K562 (cell line): Measurements from ENCODE around the gene HSPB8. TPM values are rescaled to one million over a fixed set of nuclear protein-coding genes. Genes with fewer than 3 reads are reported as not detected.

Experiments used
- ATAC-seq: fragments of 200-7000 bp; cut with Tn5 transposase; 3 replicates; pipeline ENCODE4 v1.9.1; 2020; ENCODE audit warnings: moderate library complexity
- BruUV-seq: library from RNA; stranded (reverse); fragments of 400-500 nt; replicated peaks from 2 replicates; lab custom pipeline; 2021; lab: Mats Ljungman, UMichigan
- CTCF ChIA-PET: fragments of 300-600 bp; formaldehyde crosslinking; extraction: SDS; loops from one replicate; lab custom pipeline; 2021; ENCODE audit warnings: low intra/inter-chr PET ratio; lab: Yijun Ruan, JAX
- POLR2A ChIA-PET: fragments of 300-600, 350-650 bp; sonication (Branson Sonifier 250); formaldehyde crosslinking; extraction: SDS; loops from one replicate; lab custom pipeline; 2021; ENCODE audit warnings: antibody characterized with exemption, inconsistent platforms; lab: Yijun Ruan, JAX
- DNase-seq, 4 experiments: peaks; one replicate each; pipeline versions ENCODE4 v3.0.0 to v3.0.0-alpha.2; 2011 to 2018; ENCODE audit warnings: low spot score in 3 of 4, mixed read lengths in 3 of 4; ENCODE audit errors: extremely low read depth in 1 of 4
- FAIRE-seq: peaks from 2 replicates; lab custom pipeline; 2011; peaks lifted over from hg19 to GRCh38; lab: Jason Lieb, UNC
- H2AFZ ChIP-seq: 2 replicates; pipeline ENCODE4 v1.6.0; 2011; ENCODE audit warnings: low read depth, low read length, control low read depth, inconsistent platforms
- H3K27ac ChIP-seq: fragments of 200-600 bp; 3 replicates; pipeline ENCODE4 v1.8.0; 2011; ENCODE audit warnings: low read depth, mild to moderate bottlenecking, control low read depth, inconsistent platforms, low read length, moderate library complexity, mixed read lengths; ENCODE audit errors: extremely low read depth
- H3K27me3 ChIP-seq, 2 experiments: fragments of 300-600 bp in 1 of 2; 2 replicates in 1 of 2; 3 replicates in 1 of 2; pipeline versions ENCODE4 v1.6.0 to v1.8.0; 2011; ENCODE audit warnings: inconsistent platforms in 2 of 2, low read length in 2 of 2, mild to moderate bottlenecking in 1 of 2, mixed read lengths in 1 of 2, moderate library complexity in 1 of 2; ENCODE audit not compliant: control insufficient read depth in 2 of 2, insufficient read depth in 2 of 2
- H3K36me3 ChIP-seq: fragments of 300-600 bp; 3 replicates; pipeline ENCODE4 v1.8.0; 2011; ENCODE audit warnings: mild to moderate bottlenecking, low read length, inconsistent platforms; ENCODE audit not compliant: control insufficient read depth, insufficient read depth
- H3K4me1 ChIP-seq, 2 experiments: fragments of 200-600 bp in 1 of 2; replicated peaks in 1 of 2; 2 replicates in 1 of 2; 3 replicates in 1 of 2; pipeline versions ENCODE4 v1.5.1 to v1.8.0; 2011; ENCODE audit warnings: inconsistent platforms in 2 of 2, low read length in 2 of 2, mild to moderate bottlenecking in 1 of 2, mixed read lengths in 1 of 2, moderate library complexity in 1 of 2; ENCODE audit not compliant: control insufficient read depth in 2 of 2, insufficient read depth in 2 of 2
- H3K4me2 ChIP-seq: 2 replicates; pipeline ENCODE4 v1.6.1; 2011; ENCODE audit warnings: low read length, control low read depth, inconsistent platforms, mixed read lengths; ENCODE audit not compliant: insufficient read depth
- H3K4me3 ChIP-seq: fragments of 200-600 bp; sonication (generic), shearing (Covaris generic); 2 replicates; pipeline ENCODE4 v1.5.1; 2016; ENCODE audit warnings: control low read depth, inconsistent platforms
- H3K79me2 ChIP-seq: fragments of 200-600 bp; 3 replicates; pipeline ENCODE4 v1.8.0; 2011; ENCODE audit warnings: low read length, inconsistent platforms; ENCODE audit not compliant: control insufficient read depth, insufficient read depth
- H3K9ac ChIP-seq, 2 experiments: 2 replicates each; pipeline versions ENCODE4 v1.6.0 to v1.6.1; 2011; ENCODE audit warnings: low read depth in 2 of 2, low read length in 2 of 2, control low read depth in 1 of 2, inconsistent platforms in 1 of 2, mild to moderate bottlenecking in 1 of 2, mixed read lengths in 1 of 2; ENCODE audit not compliant: insufficient read depth in 1 of 2
- H3K9me1 ChIP-seq: one replicate; pipeline ENCODE4 v1.6.0; 2011; ENCODE audit warnings: inconsistent platforms, mild to moderate bottlenecking, low read length, moderate library complexity; ENCODE audit not compliant: control insufficient read depth, insufficient read depth
- H3K9me3 ChIP-seq: replicated peaks from 2 replicates; pipeline ENCODE4 v1.5.1; 2011; ENCODE audit warnings: low read depth, low read length, inconsistent platforms; ENCODE audit not compliant: control insufficient read depth, insufficient read depth
- H4K20me1 ChIP-seq: replicated peaks from 2 replicates; pipeline ENCODE4 v1.6.1; 2011; ENCODE audit warnings: low read length, inconsistent platforms, mixed read lengths; ENCODE audit not compliant: control insufficient read depth, insufficient read depth
- CBFA2T3 ChIP-seq: fragments of 450-650 bp; IDR thresholded peaks from 2 replicates; pipeline ENCODE4 v1.6.1; 2017
- CBFB ChIP-seq: sonication (generic); formaldehyde crosslinking; IDR thresholded peaks from 2 replicates; pipeline ENCODE4 v1.4.0; 2020; ENCODE audit warnings: mild to moderate bottlenecking, missing genetic modification reagents
- HDGF ChIP-seq: fragments of 450-650 bp; IDR thresholded peaks from 2 replicates; pipeline ENCODE4 v1.6.1; 2016
- HNRNPH1 ChIP-seq: fragments of 200-400 bp; formaldehyde crosslinking; optimal IDR thresholded peaks from 2 replicates; pipeline ENCODE3; 2017; ENCODE audit warnings: low read depth, mild to moderate bottlenecking, low read length, moderate library complexity
- KDM1A ChIP-seq, 2 experiments: fragments of 450-650 bp; IDR thresholded peaks; 2 replicates each; pipeline ENCODE4 v1.6.1; 2016; ENCODE audit warnings: mild to moderate bottlenecking in 2 of 2
- SMARCC2 ChIP-seq: fragments of 450-650 bp; IDR thresholded peaks from 2 replicates; pipeline ENCODE4 v1.6.1; 2017; ENCODE audit warnings: antibody characterized with exemption, moderate library complexity, mild to moderate bottlenecking, low read depth
- SP2 ChIP-seq: IDR thresholded peaks from 2 replicates; pipeline ENCODE4 v1.6.1; 2011; ENCODE audit warnings: mild to moderate bottlenecking, low read depth, low read length, moderate library complexity; ENCODE audit not compliant: poor library complexity, severe bottlenecking; ENCODE audit errors: extremely low read depth
- YBX1 ChIP-seq: fragments of 450-650 bp; IDR thresholded peaks from 2 replicates; pipeline ENCODE4 v1.7.1; 2016; ENCODE audit warnings: mild to moderate bottlenecking
- ZNF282 ChIP-seq: sonication (generic); formaldehyde crosslinking; IDR thresholded peaks from 2 replicates; pipeline ENCODE4 v1.8.1; 2023; ENCODE audit warnings: missing genetic modification reagents
- ZZZ3 ChIP-seq: fragments of 450-650 bp; IDR thresholded peaks from 2 replicates; pipeline ENCODE4 v1.6.1; 2016; ENCODE audit warnings: antibody characterized with exemption, mild to moderate bottlenecking, moderate library complexity
- WGBS: fragments of 100-300 bp; shearing (Covaris generic); methylation state at CpG from one replicate; pipeline ENCODE4 v1.1.6; 2016; ENCODE audit warnings: low coverage, mixed read lengths; ENCODE audit not compliant: insufficient coverage; ENCODE audit errors: missing lambda C conversion rate; 5-methylcytosine and 5-hydroxymethylcytosine counted together
- in situ Hi-C: fragments of 300-500 bp; cut with MboI; formaldehyde crosslinking; loops from 4 replicates; pipeline ENCODE4 v1.15.0; 2018; ENCODE audit warnings: inconsistent platforms, mixed read lengths
- intact Hi-C: fragments of 100-400 bp; cut with micrococcal nuclease; formaldehyde crosslinking; loops from 2 replicates; pipeline ENCODE4 v1.14.2; 2022
- polyA plus RNA-seq, 8 experiments: library from polyadenylated mRNA; depleted of rRNA in 4 of 8; stranded (reverse) in 5 of 8; unstranded in 3 of 8; fragments of >200 nt; fragmentation: Nextera tagmentation in 2 of 8; fragmentation: Illumina TruSeq in 1 of 8; extraction: Ambion mirVana in 2 of 8; extraction: Trizol in 1 of 8; gene quantifications; 2 replicates each; pipeline versions ENCODE4 v1.2.1 to v1.2.3, GENCODE V29; 2011 to 2014; ENCODE audit warnings: inconsistent platforms in 1 of 8, missing spikeins in 1 of 8
- total RNA-seq, 7 experiments: library from RNA; depleted of rRNA in 6 of 7; stranded (reverse); fragments of >200 nt in 6 of 7; fragmentation: Illumina TruSeq in 2 of 7; extraction: Trizol in 2 of 7; gene quantifications; 2 replicates each; pipeline versions ENCODE4 v1.2.1 to v1.2.3, GENCODE V29; 2011 to 2021; ENCODE audit warnings: low replicate concordance in 1 of 7
- TF ChIP-seq, protein P1 (sequence below): fragments of 450-650 bp; IDR thresholded peaks from 2 replicates; pipeline ENCODE4 v1.6.1; 2016; ENCODE audit warnings: mild to moderate bottlenecking

The HSPB8 gene
- total and polyA plus RNA-seq, 9 of the 15 experiments (the other 6 are each of a cell fraction or from before 2014, with no cell fraction given): 0.13 TPM; not detected in 8

DNA sequence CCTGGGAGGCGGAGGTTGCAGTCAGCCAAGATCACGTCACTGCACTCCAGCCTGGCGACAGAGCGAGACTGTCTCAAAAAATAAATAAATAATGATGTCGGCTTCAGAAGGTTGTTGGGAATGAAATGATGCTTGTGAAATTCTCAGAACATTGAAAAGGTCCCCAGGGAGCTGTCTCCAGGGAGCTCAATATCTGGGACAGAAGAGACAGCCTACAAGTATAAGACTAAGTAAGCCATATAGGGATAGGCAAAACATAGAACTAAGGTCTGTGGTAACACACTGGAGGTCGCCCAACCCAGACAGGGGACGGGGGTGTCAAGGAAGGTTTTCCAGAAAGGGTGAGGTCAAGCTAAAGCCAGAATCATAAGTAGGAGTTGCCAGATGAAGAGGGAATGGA is 29.5 kb upstream of the HSPB8 start (continued):
- TF ChIP-seq, protein P1, sequence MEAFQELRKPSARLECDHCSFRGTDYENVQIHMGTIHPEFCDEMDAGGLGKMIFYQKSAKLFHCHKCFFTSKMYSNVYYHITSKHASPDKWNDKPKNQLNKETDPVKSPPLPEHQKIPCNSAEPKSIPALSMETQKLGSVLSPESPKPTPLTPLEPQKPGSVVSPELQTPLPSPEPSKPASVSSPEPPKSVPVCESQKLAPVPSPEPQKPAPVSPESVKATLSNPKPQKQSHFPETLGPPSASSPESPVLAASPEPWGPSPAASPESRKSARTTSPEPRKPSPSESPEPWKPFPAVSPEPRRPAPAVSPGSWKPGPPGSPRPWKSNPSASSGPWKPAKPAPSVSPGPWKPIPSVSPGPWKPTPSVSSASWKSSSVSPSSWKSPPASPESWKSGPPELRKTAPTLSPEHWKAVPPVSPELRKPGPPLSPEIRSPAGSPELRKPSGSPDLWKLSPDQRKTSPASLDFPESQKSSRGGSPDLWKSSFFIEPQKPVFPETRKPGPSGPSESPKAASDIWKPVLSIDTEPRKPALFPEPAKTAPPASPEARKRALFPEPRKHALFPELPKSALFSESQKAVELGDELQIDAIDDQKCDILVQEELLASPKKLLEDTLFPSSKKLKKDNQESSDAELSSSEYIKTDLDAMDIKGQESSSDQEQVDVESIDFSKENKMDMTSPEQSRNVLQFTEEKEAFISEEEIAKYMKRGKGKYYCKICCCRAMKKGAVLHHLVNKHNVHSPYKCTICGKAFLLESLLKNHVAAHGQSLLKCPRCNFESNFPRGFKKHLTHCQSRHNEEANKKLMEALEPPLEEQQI: no peak
- TF ChIP-seq, all 486 proteins: peak for 0

DNA sequence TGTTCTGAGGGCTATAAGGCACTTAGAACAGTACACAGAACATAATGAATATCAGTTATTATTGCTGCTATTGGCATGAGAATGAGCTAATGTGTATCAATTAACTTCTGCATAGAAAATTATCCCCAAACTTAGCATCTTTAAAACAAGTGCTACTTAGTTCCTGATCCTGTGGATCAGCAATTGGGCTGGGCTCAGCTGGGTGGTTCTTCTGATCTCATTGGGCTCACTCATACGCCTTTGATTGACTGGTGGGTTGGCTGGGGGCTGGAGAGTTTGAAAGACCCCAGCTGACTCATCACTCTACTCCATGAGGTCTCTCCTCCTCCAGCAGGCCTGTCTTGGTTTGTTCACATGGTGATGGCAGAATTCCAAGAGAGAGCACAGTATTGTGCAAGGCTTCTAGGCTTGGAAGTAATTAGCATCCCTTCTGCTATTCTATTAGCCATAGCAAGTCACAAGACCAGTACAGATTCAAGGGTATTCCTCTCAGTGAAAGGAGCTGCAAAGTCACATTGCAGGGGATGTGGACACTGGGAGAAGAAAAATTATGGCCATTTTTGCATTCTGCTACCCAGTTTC is 27.2 kb upstream of the HSPB8 start:
- ATAC-seq (no peak), DNase-seq (no peak), FAIRE-seq (no peak)
- ChIA-PET POLR2A (interaction anchor here (0.5 kb wide), 1 partner anchor 14 kb away, joined by 3 read pairs; no protein-coding TSS in a partner anchor), CTCF (no interaction called here)
- H3K27me3 ChIP-seq: peaks cover 0 to 10% of the 10 kb centered on the region in 2 experiments; a peak in 1 of 5 replicates
- no TSS peak for BruUV-seq
- no peak overlapping the region for H2AFZ ChIP-seq
- H3K36me3 ChIP-seq: no peaks in the 10 kb centered on the region
- H3K9ac ChIP-seq: no peak overlapping the region
- in situ Hi-C loops (no loop called here), intact Hi-C loops (no loop called here)
- no peaks in the 10 kb centered on the region for H4K20me1 ChIP-seq
- H3K4me3 ChIP-seq: no peak overlapping the region
- H3K4me2 ChIP-seq: no peak overlapping the region
- no peaks in the 10 kb centered on the region for H3K9me3 ChIP-seq
- H3K79me2 ChIP-seq: no peaks in the 10 kb centered on the region
- peaks cover 7 to 18% of the 10 kb centered on the region in 2 experiments; a peak in 4 of 5 replicates for H3K4me1 ChIP-seq
- H3K27ac ChIP-seq: no peak overlapping the region
- WGBS: 0% methylated on average over 1 of the region's 1 CpG
- H3K9me1 ChIP-seq: no peaks in the 10 kb centered on the region
- no peak for TF ChIP-seq ZZZ3
- TF ChIP-seq KDM1A (IDR thresholded peaks at IDR 0.05): no peak
- TF ChIP-seq YBX1: no peak
- TF ChIP-seq SP2: no peak
- no peak for TF ChIP-seq ZNF282
- no peak for TF ChIP-seq CBFB (CRISPR knock-in tag)
- TF ChIP-seq HNRNPH1: no peak
- TF ChIP-seq HDGF: no peak
- TF ChIP-seq SMARCC2: no peak
- TF ChIP-seq CBFA2T3: no peak
